ENCODE measurements around the gene KRT6B.
A peak's percentile ranks its signal among the peaks of the same experiment; 100 is the strongest.

Gene KRT6B

GRCh38 chr12:52428121-52428520, 23.8 kb downstream of the KRT6B start:
- DNase-seq (ENCODE audit: low read depth): no peak
- no peak for TF ChIP-seq CTCF (conservative IDR thresholded peaks at IDR 0.05; ENCODE audit: low read depth, low read length)
- no peak overlapping the region for H3K4me3 ChIP-seq (ENCODE audit: low read depth, low read length)

- no peak for TF ChIP-seq CTCF (conservative IDR thresholded peaks at IDR 0.05; ENCODE audit: low read depth, low read length)
- no peak overlapping the region for H3K4me3 ChIP-seq (ENCODE audit: low read depth, low read length)
- no peak for DNase-seq (ENCODE audit: low read depth)
Observed at GRCh38 chr12:52427083-52427482, 24.9 kb downstream of the KRT6B start.

- TF ChIP-seq CTCF (conservative IDR thresholded peaks at IDR 0.05; ENCODE audit: low read depth, low read length): no peak
- DNase-seq (ENCODE audit: low read depth): no peak
- H3K4me3 ChIP-seq (ENCODE audit: low read depth, low read length): no peak overlapping the region
Observed at GRCh38 chr12:52426034-52426433, 25.9 kb downstream of the KRT6B start.

- no peak overlapping the region for H3K4me3 ChIP-seq (ENCODE audit: low read depth, low read length)
- no peak for DNase-seq (ENCODE audit: low read depth)
- no peak for TF ChIP-seq CTCF (conservative IDR thresholded peaks at IDR 0.05; ENCODE audit: low read depth, low read length)
Observed at GRCh38 chr12:52425466-52425865, 26.5 kb downstream of the KRT6B start.

- no peak for TF ChIP-seq CTCF (conservative IDR thresholded peaks at IDR 0.05; ENCODE audit: low read depth, low read length)
- H3K4me3 ChIP-seq (ENCODE audit: low read depth, low read length): no peak overlapping the region
- no peak for DNase-seq (ENCODE audit: low read depth)
Observed at GRCh38 chr12:52423661-52424500, 28.1 kb downstream of the KRT6B start.

- no peak for TF ChIP-seq CTCF (conservative IDR thresholded peaks at IDR 0.05; ENCODE audit: low read depth, low read length)
- H3K4me3 ChIP-seq (ENCODE audit: low read depth, low read length): no peak overlapping the region
- DNase-seq (ENCODE audit: low read depth): no peak
Observed at GRCh38 chr12:52423035-52423434, 28.9 kb downstream of the KRT6B start.

GRCh38 chr12:52419656-52420055, 32.3 kb downstream of the KRT6B start:
- peak; percentile 64 for DNase-seq (ENCODE audit: low read depth)
- no peak for TF ChIP-seq CTCF (conservative IDR thresholded peaks at IDR 0.05; ENCODE audit: low read depth, low read length)
- no peak overlapping the region for H3K4me3 ChIP-seq (ENCODE audit: low read depth, low read length)
